Left ventricle myocardium superior (tissue), 1 donor: ENCODE results near the gene PRKRIP1. TPM values are rescaled to one million over a fixed set of nuclear protein-coding genes. Genes with fewer than 3 reads are reported as not detected.
"Not testable (repeated sequence)": the region's sequence is repeated elsewhere in the genome, so short reads cannot be mapped to it uniquely, and the experiment has no call there.

Experiments used
- ATAC-seq: fragments of 200-7000 bp; cut with Tn5 transposase; one replicate; pipeline ENCODE4 v1.9.1; 2020; ENCODE audit warnings: mild to moderate bottlenecking, moderate library complexity
- DNase-seq: peaks from one replicate; pipeline ENCODE4 v3.0.0-alpha.2; 2020
- intact Hi-C: fragments of 100-400 bp; cut with micrococcal nuclease; formaldehyde crosslinking; loops from one replicate; pipeline ENCODE4 v1.11.0; 2022
- total RNA-seq: library from RNA; stranded (reverse); fragmentation: NEBNext Ultra II Directional; extraction: Animal tissue kit (Norgen Biotek cat#: 25700); gene quantifications from one replicate; pipeline ENCODE4 v1.2.1, GENCODE V29; 2021
- donor health status: DM: no; HTN: yes; CAD: no; lungs with severe emphysema.

Gene PRKRIP1
- total RNA-seq, 1 donor from 2014 or later = 11.8 TPM

GRCh38 chr7:102396710-102397019 lies 502 bp downstream of the PRKRIP1 start:
- ATAC-seq (peak; percentile 17), DNase-seq (no peak)

GRCh38 chr7:102398543-102398942 lies 2.4 kb downstream of the PRKRIP1 start:
- intact Hi-C loops = no loop called here
- no peak for DNase-seq

More at GRCh38 chr7:102396710-102397019, 502 bp downstream of the PRKRIP1 start:
- intact Hi-C loops = no loop called here

GRCh38 chr7:102400360-102400759 lies 4.2 kb downstream of the PRKRIP1 start:
- ATAC-seq = no peak
- no peak for DNase-seq
- intact Hi-C loops = no loop called here

More at GRCh38 chr7:102398543-102398942, 2.4 kb downstream of the PRKRIP1 start:
- no peak for ATAC-seq

- ATAC-seq (no peak), DNase-seq (no peak)
- intact Hi-C loops = no loop called here
Measured at GRCh38 chr7:102403563-102403962, 7.4 kb downstream of the PRKRIP1 start.

GRCh38 chr7:102404005-102404861 lies 8.1 kb downstream of the PRKRIP1 start:
- intact Hi-C loops = no loop called here
- DNase-seq (no peak), ATAC-seq (peak; percentile 82)

- ATAC-seq, intact Hi-C loops, DNase-seq: not testable (repeated sequence)
Measured at GRCh38 chr7:102404862-102405188, 8.7 kb downstream of the PRKRIP1 start.

- intact Hi-C loops = no loop called here
- ATAC-seq (no peak), DNase-seq (no peak)
Measured at GRCh38 chr7:102407910-102408309, 11.7 kb downstream of the PRKRIP1 start.

GRCh38 chr7:102408530-102408929 lies 12.4 kb downstream of the PRKRIP1 start:
- DNase-seq, intact Hi-C loops, ATAC-seq: not testable (repeated sequence)

GRCh38 chr7:102409340-102409739 lies 13.2 kb downstream of the PRKRIP1 start:
- intact Hi-C loops = no loop called here
- DNase-seq (no peak), ATAC-seq (no peak)

GRCh38 chr7:102410123-102410522 lies 14.0 kb downstream of the PRKRIP1 start:
- ATAC-seq = no peak
- no peak for DNase-seq
- intact Hi-C loops = no loop called here

- intact Hi-C loops = no loop called here
- DNase-seq = no peak
Measured at GRCh38 chr7:102410918-102411317, 14.8 kb downstream of the PRKRIP1 start.

GRCh38 chr7:102412548-102412947 lies 16.4 kb downstream of the PRKRIP1 start:
- intact Hi-C loops = no loop called here
- peak; percentile 66 for DNase-seq
- ATAC-seq = peak; percentile 92

More at GRCh38 chr7:102410918-102411317, 14.8 kb downstream of the PRKRIP1 start:
- ATAC-seq = no peak

- intact Hi-C loops = no loop called here
- DNase-seq = no peak
- peak; percentile 14 for ATAC-seq
Measured at GRCh38 chr7:102413091-102413490, 16.9 kb downstream of the PRKRIP1 start.

- intact Hi-C loops = no loop called here
- ATAC-seq (no peak), DNase-seq (no peak)
Measured at GRCh38 chr7:102413611-102414010, 17.4 kb downstream of the PRKRIP1 start.

GRCh38 chr7:102415685-102416225 lies 19.6 kb downstream of the PRKRIP1 start:
- intact Hi-C loops = no loop called here
- ATAC-seq = no peak
- DNase-seq = peak; percentile 38

GRCh38 chr7:102416406-102416805 lies 20.2 kb downstream of the PRKRIP1 start:
- no peak for DNase-seq
- intact Hi-C loops = no loop called here
- ATAC-seq = no peak

- intact Hi-C loops = no loop called here
- DNase-seq (no peak), ATAC-seq (no peak)
Measured at GRCh38 chr7:102417105-102417504, 20.9 kb downstream of the PRKRIP1 start.

- intact Hi-C loops = no loop called here
- no peak for ATAC-seq
Measured at GRCh38 chr7:102418592-102418991, 22.4 kb downstream of the PRKRIP1 start.

GRCh38 chr7:102421706-102422240 lies 25.6 kb downstream of the PRKRIP1 start:
- intact Hi-C loops = no loop called here
- DNase-seq (no peak), ATAC-seq (no peak)

More at GRCh38 chr7:102418592-102418991, 22.4 kb downstream of the PRKRIP1 start:
- DNase-seq = no peak

GRCh38 chr7:102424129-102424551 lies 28.0 kb downstream of the PRKRIP1 start:
- intact Hi-C loops = no loop called here
- DNase-seq (no peak), ATAC-seq (no peak)
